ENCODE measurements around the gene RABGAP1L. TPM values are rescaled to one million over a fixed set of nuclear protein-coding genes. Genes with fewer than 3 reads are reported as not detected.

The RABGAP1L gene
- total RNA-seq, 1 donor from 2014 or later: 83.9 TPM

- Histone ChIP-seq H3K4me1 (no peaks in the 10 kb centered on the region), H3K27ac (no peak overlapping the region), H3K4me3 (no peak overlapping the region), H3K9me3 (no peaks in the 10 kb centered on the region), H3K36me3 (no peaks in the 10 kb centered on the region), H3K27me3 (ENCODE audit: low read depth) (no peaks in the 10 kb centered on the region)
- TF ChIP-seq, protein P1, sequence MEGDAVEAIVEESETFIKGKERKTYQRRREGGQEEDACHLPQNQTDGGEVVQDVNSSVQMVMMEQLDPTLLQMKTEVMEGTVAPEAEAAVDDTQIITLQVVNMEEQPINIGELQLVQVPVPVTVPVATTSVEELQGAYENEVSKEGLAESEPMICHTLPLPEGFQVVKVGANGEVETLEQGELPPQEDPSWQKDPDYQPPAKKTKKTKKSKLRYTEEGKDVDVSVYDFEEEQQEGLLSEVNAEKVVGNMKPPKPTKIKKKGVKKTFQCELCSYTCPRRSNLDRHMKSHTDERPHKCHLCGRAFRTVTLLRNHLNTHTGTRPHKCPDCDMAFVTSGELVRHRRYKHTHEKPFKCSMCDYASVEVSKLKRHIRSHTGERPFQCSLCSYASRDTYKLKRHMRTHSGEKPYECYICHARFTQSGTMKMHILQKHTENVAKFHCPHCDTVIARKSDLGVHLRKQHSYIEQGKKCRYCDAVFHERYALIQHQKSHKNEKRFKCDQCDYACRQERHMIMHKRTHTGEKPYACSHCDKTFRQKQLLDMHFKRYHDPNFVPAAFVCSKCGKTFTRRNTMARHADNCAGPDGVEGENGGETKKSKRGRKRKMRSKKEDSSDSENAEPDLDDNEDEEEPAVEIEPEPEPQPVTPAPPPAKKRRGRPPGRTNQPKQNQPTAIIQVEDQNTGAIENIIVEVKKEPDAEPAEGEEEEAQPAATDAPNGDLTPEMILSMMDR (IDR thresholded peaks at IDR 0.05): no peak
- intact Hi-C loops (cut with DNase I): no loop called here
- DNase-seq (no peak), ATAC-seq (no peak)
These were observed 762.8 kb downstream of the RABGAP1L start for GRCh38 chr1:174922121-174922520.

GRCh38 chr1:174923820-174924219 lies 764.5 kb downstream of the RABGAP1L start:
- intact Hi-C loops (cut with DNase I): no loop called here
- ATAC-seq (no peak), DNase-seq (no peak)
- Histone ChIP-seq H3K27me3 (ENCODE audit: low read depth) (no peaks in the 10 kb centered on the region), H3K4me1 (no peaks in the 10 kb centered on the region), H3K4me3 (no peak overlapping the region), H3K36me3 (no peaks in the 10 kb centered on the region), H3K27ac (no peak overlapping the region), H3K9me3 (no peaks in the 10 kb centered on the region)
- TF ChIP-seq, protein P1 (IDR thresholded peaks at IDR 0.05): no peak

- H3K27ac ChIP-seq: no peak overlapping the region
These were observed 769.2 kb downstream of the RABGAP1L start for GRCh38 chr1:174928541-174928940.

DNA sequence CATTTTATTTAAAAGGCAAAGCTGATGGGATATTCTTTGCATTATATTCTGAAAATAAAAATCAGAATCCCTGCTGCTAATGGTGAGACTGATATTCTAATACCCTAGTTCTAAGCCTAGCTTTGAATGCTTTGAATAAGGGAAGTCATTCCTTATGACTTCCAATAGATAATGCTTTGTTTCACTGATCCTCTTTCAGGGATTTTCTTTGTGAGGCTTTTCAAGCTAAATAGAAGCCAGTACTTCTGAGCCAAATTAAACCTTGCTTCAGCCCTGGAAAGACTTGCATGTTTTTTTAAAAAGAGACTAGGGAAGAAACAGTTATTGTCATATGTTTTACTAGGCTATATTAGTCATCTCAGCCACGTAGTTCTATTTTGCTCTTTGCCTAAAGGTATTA lies 771.9 kb downstream of the RABGAP1L start:
- DNase-seq (no peak), ATAC-seq (no peak)
- intact Hi-C loops (cut with DNase I): no loop called here
- Histone ChIP-seq H3K27me3 (ENCODE audit: low read depth) (no peaks in the 10 kb centered on the region), H3K36me3 (no peaks in the 10 kb centered on the region), H3K27ac (no peak overlapping the region), H3K4me3 (no peak overlapping the region), H3K4me1 (no peaks in the 10 kb centered on the region), H3K9me3 (no peaks in the 10 kb centered on the region)
- TF ChIP-seq, protein P1 (IDR thresholded peaks at IDR 0.05): no peak

More at GRCh38 chr1:174928541-174928940, 769.2 kb downstream of the RABGAP1L start:
- intact Hi-C loops (cut with DNase I): no loop called here
- DNase-seq: no peak
- ATAC-seq: no peak
- H3K36me3 ChIP-seq: no peaks in the 10 kb centered on the region
- no peaks in the 10 kb centered on the region for H3K4me1 ChIP-seq
- no peak overlapping the region for H3K4me3 ChIP-seq
- H3K9me3 ChIP-seq: no peaks in the 10 kb centered on the region
- TF ChIP-seq, protein P1 (IDR thresholded peaks at IDR 0.05): no peak
- no peaks in the 10 kb centered on the region for H3K27me3 ChIP-seq (ENCODE audit: low read depth)

- no peak overlapping the region for H3K4me3 ChIP-seq
- H3K27me3 ChIP-seq (ENCODE audit: low read depth): no peaks in the 10 kb centered on the region
- DNase-seq: no peak
- intact Hi-C loops (cut with DNase I): no loop called here
- no peak overlapping the region for H3K27ac ChIP-seq
- TF ChIP-seq, protein P1 (IDR thresholded peaks at IDR 0.05): no peak
- H3K9me3 ChIP-seq: no peaks in the 10 kb centered on the region
- H3K36me3 ChIP-seq: no peaks in the 10 kb centered on the region
- no peak for ATAC-seq
- no peaks in the 10 kb centered on the region for H3K4me1 ChIP-seq
These were observed 773.3 kb downstream of the RABGAP1L start for GRCh38 chr1:174932587-174932986.
